A375 (cell line): ENCODE results near the gene GRIA2. TPM values are rescaled to one million over a fixed set of nuclear protein-coding genes. Genes with fewer than 3 reads are reported as not detected.

Experiments
- small RNA-seq: library from RNA; depleted of rRNA; stranded (forward); fragments of <200 nt; gene quantifications from one replicate; pipeline ENCODE3, GENCODE V24; 2014
- total RNA-seq: library from RNA; depleted of rRNA; stranded (reverse); fragments of >200 nt; shearing (Covaris generic); gene quantifications from 2 replicates; pipeline ENCODE4 v1.2.3, GENCODE V29; 2014; rRNA removed

GRIA2 gene
- 4.3 and 6.3 TPM in 2 replicates for total RNA-seq

GRCh38 chr4:157220371-157220881 is at the start of gene GRIA2:
GRIA2 (plus strand) TSS chr4:157220728; CDS start chr4:157221043, 315 bp downstream.

Small RNA genes within 50 kb of the gene (small RNA-seq; reads per million reads assigned to genes)
- not detected for gene RNU6-582P

Other genes with a start within 250 kb of the GRIA2 start
- gene PDGFC, start 248.9 kb upstream of the GRIA2 start, total RNA-seq, result 7.7 and 11.0 TPM in 2 replicates
- 3.9 and 4.7 TPM in 2 replicates for gene GLRB, start 144.6 kb upstream of the GRIA2 start, total RNA-seq